Activated CD8-positive, alpha-beta memory T cell treated with anti-CD3 and anti-CD28 coated beads for 24 hours (primary cell): Measurements from ENCODE around the gene MDC1.
"Not testable (repeated sequence)": the region's sequence is repeated elsewhere in the genome, so short reads cannot be mapped to it uniquely, and the experiment has no call there.

ENCODE experiments used
- DNase-seq: peaks from one replicate; pipeline ENCODE4 v3.0.0-alpha.2; 2020

The MDC1 gene, protein sequence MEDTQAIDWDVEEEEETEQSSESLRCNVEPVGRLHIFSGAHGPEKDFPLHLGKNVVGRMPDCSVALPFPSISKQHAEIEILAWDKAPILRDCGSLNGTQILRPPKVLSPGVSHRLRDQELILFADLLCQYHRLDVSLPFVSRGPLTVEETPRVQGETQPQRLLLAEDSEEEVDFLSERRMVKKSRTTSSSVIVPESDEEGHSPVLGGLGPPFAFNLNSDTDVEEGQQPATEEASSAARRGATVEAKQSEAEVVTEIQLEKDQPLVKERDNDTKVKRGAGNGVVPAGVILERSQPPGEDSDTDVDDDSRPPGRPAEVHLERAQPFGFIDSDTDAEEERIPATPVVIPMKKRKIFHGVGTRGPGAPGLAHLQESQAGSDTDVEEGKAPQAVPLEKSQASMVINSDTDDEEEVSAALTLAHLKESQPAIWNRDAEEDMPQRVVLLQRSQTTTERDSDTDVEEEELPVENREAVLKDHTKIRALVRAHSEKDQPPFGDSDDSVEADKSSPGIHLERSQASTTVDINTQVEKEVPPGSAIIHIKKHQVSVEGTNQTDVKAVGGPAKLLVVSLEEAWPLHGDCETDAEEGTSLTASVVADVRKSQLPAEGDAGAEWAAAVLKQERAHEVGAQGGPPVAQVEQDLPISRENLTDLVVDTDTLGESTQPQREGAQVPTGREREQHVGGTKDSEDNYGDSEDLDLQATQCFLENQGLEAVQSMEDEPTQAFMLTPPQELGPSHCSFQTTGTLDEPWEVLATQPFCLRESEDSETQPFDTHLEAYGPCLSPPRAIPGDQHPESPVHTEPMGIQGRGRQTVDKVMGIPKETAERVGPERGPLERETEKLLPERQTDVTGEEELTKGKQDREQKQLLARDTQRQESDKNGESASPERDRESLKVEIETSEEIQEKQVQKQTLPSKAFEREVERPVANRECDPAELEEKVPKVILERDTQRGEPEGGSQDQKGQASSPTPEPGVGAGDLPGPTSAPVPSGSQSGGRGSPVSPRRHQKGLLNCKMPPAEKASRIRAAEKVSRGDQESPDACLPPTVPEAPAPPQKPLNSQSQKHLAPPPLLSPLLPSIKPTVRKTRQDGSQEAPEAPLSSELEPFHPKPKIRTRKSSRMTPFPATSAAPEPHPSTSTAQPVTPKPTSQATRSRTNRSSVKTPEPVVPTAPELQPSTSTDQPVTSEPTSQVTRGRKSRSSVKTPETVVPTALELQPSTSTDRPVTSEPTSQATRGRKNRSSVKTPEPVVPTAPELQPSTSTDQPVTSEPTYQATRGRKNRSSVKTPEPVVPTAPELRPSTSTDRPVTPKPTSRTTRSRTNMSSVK (N-terminal part only)

DNA sequence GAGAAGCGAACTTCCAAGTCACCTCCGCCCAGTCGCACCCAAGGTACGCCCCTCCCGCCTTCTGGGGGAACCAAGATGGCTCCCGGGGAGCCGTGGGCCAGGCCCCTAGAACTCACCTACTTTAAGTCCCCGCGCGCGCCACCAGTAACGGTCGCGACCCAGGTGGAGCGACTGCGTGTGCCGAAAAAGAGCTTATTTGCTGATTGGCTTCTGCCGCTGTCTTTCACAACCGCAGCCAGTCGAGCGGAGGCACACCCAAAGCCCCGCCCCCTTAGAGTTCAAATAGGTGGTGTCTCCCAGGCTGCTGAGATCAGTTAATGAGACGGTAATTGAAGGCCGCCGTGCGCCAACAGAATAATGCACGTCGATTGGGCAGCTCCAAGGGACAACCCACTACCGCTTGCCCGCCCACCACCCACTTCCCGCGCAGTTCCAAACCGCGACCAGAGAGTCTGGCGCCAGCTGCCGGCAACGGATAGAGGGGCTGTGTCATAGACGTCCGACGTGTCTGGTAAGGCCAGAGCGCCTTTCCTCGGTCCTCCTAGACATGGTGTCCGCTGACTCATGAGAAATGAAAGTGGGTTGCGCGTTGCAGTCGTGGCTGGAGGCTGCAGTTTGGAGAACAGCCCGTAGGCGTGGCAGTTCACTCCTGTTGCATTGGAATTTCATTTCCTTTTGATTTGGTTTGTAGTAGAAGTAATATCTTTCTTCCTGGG is at the start of gene MDC1:
Gene MDC1 (minus strand): TSS at position 153 of the 716 bp plus-strand sequence. CDS start 2,106 bp downstream, outside the sequence.
- peak; percentile 97 for DNase-seq

DNA sequence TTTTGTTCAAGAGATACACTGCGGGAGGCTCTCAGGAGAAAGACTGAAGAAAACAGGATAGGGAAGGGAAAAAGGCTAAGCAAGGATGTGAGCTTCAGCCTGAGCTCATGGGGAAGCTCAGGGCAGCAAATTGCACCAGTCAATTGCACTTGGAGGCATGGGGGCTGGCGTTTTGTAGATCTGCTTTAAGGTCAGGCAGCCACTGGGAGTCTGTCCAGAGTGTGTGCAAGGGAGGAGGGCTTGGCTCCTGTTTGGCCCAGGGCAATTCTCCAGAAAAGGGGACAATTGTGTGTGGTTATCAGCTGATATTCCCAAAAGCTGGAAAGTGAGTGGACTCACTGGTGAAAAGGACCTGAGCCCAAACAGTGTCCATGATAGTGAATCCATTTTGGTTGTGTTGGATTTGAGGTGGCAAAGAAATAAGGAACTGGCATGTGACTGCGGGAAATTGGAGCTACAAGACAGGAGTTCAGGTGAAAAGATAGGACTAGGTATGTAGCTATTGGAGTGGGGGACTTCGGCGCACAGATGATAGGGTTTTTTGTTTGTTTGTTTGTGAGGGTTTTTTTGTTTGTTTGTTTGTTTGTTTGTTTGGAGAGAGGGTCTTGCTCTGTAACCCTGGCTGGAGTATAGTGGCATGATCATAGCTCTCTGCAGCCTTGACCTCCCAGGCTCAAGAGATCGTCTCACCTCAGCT is 49.5 kb upstream of the MDC1 start:
- no peak for DNase-seq

DNA sequence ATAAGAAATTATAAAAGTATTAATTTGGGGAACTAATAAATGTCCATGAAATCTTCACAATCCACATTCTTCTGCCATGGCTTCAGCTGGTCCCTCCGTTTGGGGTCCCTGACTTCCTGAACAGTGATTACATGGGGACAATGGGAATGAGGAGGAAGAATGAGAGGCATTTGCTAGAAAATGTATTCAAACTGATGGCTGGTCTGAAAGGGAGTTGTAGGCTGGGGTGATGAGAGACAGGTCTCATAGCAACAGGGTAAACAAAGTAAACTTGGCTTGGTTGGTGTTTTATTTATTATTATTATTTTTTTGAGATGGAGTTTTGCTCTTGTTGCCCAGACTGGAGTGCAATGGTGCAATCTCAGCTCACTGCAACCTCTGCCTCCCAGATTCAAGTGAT is 48.4 kb upstream of the MDC1 start:
- not testable (repeated sequence) for DNase-seq

DNA sequence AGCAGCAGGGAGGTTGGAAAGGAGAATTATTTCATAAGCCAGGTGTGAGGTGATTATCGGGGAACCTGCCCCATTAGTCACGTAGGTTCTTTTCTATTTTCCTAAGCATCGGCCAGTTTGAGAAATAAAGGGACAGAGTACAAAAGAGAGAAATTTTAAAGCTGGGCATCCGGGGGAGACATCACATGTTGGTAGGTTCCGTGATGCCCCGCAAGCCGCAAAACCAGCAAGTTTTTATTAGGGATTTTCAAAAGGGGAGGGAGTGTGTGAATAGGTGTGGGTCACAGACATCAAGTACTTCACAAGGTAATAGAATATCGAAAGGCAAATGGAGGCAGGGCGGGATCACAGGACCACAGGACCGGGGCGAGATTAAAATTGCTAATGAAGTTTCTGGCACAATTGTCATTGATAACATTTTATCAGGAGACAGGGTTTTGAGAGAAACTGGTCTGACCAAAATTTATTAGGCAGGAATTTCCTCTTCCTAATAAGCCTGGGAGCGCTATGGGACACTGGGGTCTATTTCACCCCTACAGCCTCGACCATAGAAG is 47.5 kb upstream of the MDC1 start:
- not testable (repeated sequence) for DNase-seq

DNA sequence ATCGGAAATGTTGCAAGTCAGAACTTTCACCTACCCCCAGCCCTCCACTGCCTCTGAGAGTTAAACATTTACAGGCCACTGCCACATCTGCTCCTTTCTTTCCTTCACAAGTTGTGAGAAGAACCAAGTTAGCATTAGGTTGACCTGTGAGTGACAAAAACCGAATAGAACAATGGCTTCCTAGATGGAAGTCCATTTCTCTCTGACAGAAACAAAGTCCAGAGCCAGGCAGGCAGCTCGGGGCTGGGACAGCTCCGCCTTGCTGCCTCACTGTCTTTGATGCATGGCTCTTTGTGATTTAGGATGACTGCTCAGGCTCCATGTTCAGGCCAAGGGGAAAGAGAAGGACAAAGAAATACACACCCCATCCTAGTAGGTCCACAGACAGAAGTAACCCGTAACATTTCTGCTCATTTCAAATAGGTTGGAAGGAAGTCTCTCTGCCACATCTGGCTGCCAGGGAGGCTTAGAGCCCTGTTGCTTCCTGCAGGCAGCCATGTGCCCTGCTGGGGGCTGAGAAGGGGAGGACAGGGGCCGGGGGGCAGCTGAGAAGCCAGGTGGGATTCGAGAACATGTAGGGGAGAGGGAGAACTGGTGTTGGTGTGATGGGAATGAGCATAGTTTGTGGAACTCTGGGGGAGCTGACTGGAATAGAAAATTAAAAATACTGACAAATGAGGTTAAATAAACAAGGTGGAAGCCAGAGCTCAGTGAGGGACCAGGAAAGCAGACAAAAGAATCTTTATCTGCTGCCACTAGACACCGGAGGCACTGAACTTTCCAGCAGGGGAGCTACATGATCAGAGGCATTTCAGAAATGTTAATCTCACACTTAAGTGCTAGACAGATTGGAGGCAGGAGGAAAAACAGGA is 46.8 kb upstream of the MDC1 start:
- DNase-seq: no peak

DNA sequence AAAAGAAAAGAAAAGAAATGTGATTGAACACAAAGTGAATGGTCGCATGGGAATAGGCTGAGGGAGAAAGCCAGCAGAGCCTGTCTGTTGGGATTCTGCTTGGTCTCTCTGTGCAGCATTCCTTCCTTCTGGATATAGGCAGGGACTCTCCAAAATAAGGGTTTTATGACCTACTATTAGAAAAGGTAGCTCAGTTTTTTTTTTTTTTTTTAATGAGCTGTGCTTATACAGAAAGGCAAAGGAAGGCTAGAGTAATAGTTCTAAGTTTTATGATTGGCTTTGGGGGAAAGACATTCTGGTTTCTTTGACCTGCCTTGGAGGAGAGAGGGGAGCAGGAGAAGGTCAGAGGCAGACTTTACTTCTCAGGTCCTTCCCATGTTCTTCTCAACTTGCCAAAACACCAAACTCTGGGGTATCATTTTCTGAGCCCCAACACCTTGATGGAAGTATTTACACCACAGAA is 46.1 kb upstream of the MDC1 start:
- no peak for DNase-seq

DNA sequence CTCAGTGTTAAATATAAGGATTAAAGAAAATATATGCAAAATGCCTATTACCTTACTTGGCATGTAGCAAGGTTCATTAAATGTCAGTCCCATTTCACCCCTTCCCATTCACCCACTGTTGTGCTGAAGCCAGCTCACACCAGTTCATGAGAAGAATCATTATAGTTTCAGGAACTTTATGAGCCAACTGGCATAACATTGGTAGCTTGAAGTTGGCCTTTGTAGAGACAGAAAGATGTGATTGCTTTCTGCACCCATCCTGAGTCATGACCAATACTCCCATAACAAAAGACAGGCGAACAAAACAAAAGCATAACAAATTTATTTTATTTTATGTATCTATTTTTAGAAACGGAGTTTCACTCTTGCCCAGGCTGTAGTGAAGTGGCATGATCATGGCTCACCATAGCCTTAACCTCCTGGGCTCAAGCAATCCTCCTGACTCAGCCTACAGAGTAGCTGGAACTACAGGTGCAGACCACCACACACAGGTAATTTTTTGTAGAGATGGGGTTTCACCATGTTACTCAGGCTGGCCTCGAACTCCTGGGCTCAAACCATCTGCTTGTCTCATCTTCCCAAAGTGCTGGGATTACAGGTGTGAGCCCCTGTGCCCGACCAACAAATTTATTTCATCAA is 44.8 kb upstream of the MDC1 start:
- no peak for DNase-seq

DNA sequence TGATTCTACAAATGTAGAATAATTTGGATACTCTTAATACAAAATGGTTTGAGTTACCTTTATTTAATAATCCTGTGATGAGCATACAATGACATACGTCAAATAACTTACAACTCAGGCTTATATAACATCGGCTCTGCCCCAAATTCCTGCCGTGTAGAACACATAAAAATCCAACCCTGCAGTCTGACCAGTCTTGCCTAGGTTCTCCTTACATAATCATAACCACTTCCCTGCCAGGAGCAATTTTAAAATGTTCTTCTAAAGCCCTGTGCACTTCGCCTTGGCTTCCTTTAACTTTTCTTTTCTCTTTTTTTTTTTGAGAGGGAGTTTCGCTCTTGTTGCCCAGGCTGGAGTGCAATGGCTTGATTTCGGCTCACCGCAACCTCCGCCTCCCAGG is 43.5 kb upstream of the MDC1 start:
- no peak for DNase-seq

DNA sequence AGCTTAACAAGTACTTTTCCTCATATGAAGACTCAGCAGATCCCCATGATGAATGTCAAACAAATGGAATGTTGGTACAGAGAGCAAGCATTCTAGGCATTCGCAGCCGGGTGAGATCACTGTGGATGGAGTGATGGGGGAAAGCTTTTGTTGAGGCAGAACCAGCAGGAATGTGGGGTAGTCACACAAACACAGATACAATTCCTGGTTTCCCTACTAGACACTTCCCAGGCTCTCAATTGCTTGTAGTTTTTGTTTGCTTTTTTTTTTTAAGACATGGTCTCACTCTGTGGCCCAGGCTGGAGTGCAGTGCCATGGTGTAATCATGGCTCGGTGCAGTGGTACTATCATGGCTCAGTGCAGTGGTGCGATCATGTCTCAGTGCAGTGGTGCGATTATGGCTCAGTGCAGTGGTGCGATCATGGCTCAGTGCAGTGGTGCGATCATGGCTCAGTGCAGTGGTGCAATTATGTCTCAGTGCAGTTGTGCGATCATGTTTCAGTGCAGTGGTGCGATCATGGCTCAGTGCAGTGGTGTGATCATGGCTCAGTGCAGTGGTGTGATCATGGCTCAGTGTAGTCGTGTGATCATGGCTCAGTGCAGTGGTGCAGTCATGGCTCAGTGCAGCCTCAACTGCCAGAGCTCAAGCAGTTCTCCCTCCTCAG is 42.6 kb upstream of the MDC1 start:
- DNase-seq: no peak

DNA sequence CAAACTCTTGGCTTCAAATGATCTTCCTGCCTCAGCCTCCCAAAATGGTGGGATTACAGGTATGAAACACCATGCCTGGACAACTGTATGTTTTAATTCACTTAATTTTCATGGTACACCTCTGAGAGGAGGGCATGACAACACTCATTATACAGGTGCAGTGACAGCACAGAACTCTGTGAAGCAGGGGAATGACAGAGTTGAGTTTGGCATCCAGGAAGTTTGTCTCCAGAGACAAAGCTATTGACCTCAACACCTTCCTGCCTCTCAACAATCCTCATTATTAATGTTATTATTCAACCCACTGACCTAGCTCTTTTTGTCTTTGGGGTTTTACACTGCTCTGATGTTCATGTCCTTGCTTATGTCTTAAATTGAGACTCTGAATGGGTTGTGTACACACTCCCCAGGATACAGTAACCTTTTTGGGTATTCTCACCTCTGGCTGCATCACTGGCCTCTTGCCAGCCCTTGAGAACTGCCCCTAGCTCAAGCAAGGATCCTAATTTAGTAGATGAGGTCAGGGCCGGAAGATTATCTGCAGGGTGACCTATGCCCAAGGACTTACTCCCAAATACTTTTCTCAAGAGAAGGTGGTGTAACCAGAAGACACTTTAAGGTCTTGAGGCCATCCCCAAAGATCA is 40.3 kb upstream of the MDC1 start:
- DNase-seq: no peak

DNA sequence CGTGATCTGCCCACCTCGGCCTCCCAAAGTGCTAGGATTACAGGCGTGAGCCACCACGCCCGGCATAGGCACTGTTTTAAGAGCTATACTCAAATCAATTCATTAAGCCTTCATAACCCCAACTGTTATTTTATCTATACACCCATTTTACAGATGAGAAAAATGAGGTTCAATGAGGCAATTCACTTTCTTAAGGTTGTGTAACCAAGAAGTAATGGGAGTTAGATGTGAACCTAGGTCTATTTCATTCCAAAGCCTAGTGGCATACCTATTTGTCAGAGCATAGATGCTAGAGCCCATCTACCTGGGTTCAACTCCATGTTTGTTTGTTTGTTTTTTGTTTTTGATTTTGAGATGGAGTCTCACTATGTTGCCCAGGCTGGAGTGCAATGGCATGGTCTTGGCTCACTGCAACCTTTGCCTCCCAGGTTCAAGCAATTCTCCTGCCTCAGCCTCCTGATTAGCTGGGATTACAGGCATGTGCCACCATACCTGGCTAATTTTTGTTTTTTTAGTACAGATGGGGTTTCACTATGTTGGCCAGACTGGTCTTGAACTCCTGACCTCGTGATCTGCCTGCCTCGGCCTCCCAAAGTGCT is 39.4 kb upstream of the MDC1 start:
- DNase-seq: not testable (repeated sequence)

DNA sequence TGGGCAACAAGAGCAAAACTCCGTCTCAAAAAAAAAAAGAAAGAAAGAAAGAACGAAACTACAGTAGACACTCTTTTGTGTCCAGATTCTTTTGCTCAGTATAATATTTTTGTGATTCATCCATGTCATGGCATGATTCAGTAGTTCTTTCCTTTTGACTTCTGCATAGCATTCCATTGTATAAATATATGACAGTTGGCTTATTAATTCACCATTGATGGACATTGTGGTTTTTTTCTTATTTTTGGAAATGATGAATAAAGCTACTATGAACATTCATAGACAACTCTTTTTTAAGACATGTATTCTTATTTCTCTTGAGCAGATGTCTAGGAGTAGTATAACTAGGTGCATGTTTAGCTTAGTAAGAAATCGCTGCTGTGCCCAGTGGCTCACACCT is 37.5 kb upstream of the MDC1 start:
- DNase-seq: no peak

DNA sequence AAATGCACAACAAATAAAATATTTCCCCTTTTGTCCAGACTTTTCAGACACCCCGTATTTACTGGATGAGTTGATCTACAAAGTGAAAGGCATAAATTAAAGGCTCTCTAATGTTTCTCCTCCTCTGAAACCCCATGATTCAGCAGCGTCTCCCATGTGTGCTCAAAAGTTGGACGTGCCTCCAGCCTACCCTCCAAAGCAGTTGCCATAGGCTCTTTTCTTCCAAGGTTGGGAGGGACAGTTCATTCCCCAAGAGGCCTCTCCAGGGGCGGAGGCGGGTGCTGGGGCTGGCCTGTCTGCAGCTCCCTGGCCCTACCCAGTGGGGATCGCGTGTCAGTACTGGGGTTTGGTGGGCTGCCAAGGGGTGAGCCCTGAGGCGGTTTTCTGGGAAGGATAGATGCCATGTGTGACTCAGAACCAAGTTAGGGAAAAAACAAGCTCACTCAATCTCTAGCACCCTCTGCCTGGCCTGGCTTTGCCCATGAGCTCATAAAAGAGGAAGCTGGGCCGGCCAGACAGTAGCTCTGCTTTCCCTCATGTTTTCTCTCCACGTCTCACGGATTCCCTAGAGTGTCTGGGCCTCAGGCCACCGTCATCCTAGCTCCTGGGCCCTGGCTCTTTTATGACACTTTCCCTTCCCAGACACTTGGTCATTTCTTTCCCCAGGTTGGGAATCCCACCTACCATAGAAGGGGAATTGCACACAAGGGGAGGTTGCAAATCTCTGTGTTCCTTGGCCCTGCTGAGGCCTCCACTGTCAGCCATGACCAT is 35.3 kb upstream of the MDC1 start:
- no peak for DNase-seq

DNA sequence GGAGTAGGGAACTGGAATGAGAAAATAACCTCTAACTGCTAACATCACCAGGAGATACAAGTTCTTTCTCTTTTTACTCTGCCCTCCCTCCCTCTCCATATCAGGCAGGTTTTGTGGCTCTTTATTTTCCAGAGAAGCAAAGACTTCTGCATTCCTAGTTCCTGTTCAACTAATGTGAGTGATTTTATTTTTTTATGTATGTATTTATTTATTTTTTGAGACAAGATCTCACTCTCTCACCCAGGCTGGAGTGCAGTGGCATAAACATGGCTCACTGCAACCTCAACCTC is 33.2 kb upstream of the MDC1 start:
- DNase-seq: no peak

DNA sequence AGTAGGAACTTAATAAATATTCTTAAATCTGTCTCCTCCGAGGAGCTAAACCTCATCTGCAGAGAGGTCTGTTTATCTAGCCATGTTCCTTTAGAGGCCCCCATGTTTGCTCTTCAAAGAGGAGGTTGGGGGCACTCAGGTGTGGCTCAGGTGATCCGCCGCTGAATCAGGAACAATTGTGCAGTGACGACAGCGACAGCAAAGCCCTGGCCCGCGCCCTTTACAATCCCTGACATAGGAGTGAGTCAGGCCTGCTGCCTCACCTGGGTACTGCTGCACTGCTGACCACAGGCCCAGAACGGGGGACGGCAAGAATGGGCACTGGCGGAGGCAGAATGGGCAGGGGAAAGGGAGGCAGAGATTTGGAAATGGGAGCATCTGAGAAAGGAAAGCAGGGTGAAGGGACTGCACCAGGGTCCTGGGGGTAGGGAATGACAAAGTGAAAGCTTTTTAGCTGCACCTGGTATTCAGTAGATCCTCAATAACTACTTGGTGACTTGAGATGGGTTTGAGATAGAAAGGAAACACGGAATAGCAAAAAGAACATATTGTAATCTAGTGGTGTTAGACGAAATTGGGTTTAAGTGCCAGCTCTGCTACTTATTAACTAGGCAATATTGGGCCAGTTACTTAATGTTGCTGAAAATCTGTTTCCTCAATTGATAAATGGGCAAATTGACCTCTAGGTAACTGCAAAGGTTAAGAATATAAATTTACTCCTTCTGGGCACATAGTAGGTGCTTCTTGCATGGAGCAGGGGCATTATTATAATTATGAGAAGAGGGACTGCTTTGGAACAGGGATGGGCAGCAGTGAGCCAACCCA is 32.7 kb upstream of the MDC1 start:
- DNase-seq: no peak

DNA sequence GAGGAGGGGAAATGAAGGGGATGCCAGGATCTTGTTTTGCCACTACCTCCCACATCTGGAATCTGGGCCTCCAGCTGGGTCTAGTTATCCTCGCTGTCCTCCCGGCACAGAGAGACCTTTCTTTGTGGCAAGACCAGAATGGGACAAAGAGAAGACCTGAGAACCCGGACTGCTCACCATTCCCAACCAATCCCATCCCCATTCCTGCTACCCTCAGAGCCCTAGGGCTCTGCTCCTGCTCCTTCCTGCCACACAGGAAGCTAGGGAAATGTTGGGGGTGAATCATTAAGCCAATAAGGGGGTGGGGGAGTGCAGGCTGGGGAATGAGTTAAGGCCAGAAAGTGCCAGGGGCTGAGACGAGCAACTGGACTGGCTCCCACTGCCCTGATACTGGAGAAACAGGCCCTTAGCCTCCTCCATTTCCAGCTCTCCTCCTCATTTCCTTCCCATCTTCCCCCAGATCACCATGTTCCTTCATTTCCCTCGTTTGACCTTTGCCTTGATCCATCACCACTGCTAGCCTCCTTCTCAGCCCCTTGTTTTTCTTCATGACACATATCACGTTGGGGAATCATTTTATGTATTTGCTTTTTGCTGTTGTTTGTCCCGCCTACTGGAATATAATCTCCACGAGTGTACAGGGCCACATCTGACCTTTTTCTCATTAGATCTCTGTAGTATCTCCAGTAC is 31.9 kb upstream of the MDC1 start:
- no peak for DNase-seq
